Measurements from ENCODE around the gene CCDC33.

- no peak for TF ChIP-seq CTCF (IDR thresholded peaks at IDR 0.05)
- TF ChIP-seq POLR2A (IDR thresholded peaks at IDR 0.05), result no peak
Observed at GRCh38 chr15:74205582-74205947, 30.6 kb upstream of the CCDC33 start.
